Activated CD4-positive, alpha-beta T cell treated with anti-CD3 and anti-CD28 coated beads, Interleukin-2, amount 10 ng/mL, durations not matched to agents 7 days and 5 days (primary cell): ENCODE data around the gene COL13A1. TPM values are rescaled to one million over a fixed set of nuclear protein-coding genes. Genes with fewer than 3 reads are reported as not detected.

Experiments used
- CTCF ChIA-PET: fragments of 350-600 bp; sonication (Branson Sonifier 250); formaldehyde crosslinking; loops from one replicate; lab custom pipeline; 2021; ENCODE audit warnings: antibody characterized with exemption; lab: Charles Lee
- POLR2A ChIA-PET: fragments of 350-600 bp; sonication (Branson Sonifier 250); formaldehyde crosslinking; loops from one replicate; lab custom pipeline; 2021; ENCODE audit warnings: antibody characterized with exemption; lab: Charles Lee
- DNase-seq: peaks from one replicate; pipeline ENCODE4 v3.0.0-alpha.2; 2020
- H3K27ac Mint-ChIP-seq: one replicate; pipeline ENCODE4 v1.8.0; 2021; ENCODE audit warnings: mild to moderate bottlenecking, moderate library complexity, mixed read lengths
- H3K27me3 Mint-ChIP-seq: one replicate; pipeline ENCODE4 v1.8.0; 2021; ENCODE audit warnings: mixed read lengths
- H3K36me3 Mint-ChIP-seq: one replicate; pipeline ENCODE4 v1.8.0; 2021; ENCODE audit warnings: low read depth, mixed read lengths
- H3K4me1 Mint-ChIP-seq: one replicate; pipeline ENCODE4 v1.8.0; 2021; ENCODE audit warnings: mixed read lengths
- H3K4me3 Mint-ChIP-seq: one replicate; pipeline ENCODE4 v1.8.0; 2021; ENCODE audit warnings: mild to moderate bottlenecking, moderate library complexity, mixed read lengths
- H3K9me3 Mint-ChIP-seq: one replicate; pipeline ENCODE4 v1.8.0; 2021; ENCODE audit warnings: mixed read lengths
- total RNA-seq, 2 experiments: library from RNA; stranded (reverse); gene quantifications; one replicate each; pipeline ENCODE4 v1.2.3, GENCODE V29; 2021

COL13A1 gene
- not detected for total RNA-seq

DNA sequence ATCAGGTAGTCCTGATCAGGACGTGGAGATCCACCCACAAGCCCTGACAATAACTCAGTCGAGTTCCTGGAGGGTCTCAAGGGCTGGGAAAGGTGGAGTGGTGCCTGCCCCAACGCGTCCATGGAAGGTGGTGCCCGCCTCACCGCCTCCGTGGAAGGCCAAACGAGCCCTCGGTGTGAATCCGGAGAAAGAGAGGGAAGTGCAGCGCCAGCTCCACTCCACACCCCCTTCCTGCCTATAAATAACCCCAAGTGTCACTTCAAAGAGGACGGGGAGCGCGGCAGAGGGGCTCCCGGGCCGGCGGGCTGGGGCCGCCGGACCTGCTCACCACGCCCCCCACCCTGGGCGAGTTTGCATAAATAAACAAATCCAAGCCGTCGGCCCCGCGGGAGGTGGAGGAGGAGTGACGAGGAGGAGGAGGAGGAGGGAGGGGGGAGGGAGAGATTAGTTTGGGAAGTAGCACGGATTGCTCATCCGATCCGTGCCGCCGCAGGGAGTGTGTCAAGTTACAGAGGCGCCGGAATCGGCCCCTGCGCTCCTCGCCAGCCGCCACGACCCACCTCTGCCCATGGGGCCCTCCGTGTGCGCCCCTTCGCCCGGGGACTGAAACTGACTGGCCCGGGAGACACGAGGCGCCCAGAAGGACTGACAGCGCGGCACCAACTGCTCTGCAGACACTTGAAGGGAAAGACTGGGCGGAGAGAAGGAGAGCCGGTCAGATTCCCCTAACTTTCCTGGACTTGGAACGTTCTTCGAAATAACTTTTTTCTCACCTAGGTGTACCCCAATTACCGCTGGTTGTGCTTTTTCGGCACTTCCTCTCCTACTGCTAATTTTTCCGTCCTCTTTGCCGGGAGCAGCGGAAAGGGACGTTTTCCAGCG, at the start of gene COL13A1:
Gene COL13A1 (plus strand): TSS at position 473 of the 882 bp plus-strand sequence. CDS start 518 bp downstream, outside the sequence.
- CTCF ChIA-PET = interaction anchor here (0.8 kb wide), 1 partner anchor 14 kb away, joined by 4 read pairs; no protein-coding TSS in a partner anchor
- Mint-ChIP-seq H3K4me1 (peaks cover 6% of the 10 kb centered on the region), H3K27ac (no peak within 1 kb of the TSS), H3K9me3 (no peaks in the 10 kb centered on the region), H3K36me3 (no peaks in the 10 kb centered on the region), H3K4me3 (no peak within 1 kb of the TSS), H3K27me3 (peaks cover 42% of the 10 kb centered on the region)
- POLR2A ChIA-PET = no interaction called here
- no peak for DNase-seq

DNA sequence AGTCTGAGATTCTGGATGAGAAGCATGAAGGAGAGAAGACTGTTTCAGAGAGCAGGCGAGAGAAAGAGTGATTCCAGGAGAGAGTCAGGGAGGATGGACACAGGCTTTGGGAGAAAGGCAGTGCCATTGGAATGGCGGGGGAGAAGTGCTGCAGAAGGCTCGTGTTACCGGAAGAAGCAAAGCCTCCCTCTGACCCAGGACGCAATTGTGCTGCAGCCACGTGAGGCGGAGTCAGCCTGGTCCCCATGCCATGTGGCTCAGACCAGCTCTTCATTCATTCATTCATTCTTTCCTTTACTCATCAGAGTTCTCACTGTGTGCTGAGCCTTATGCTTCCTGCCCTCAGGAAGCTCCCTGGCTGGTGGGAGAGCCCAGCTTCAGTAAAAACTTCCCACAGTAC, 49.2 kb upstream of the COL13A1 start:
- POLR2A ChIA-PET = no interaction called here
- Mint-ChIP-seq H3K4me1 (no peaks in the 10 kb centered on the region), H3K4me3 (no peak overlapping the region), H3K9me3 (no peaks in the 10 kb centered on the region), H3K27me3 (peaks cover 14% of the 10 kb centered on the region), H3K27ac (no peak overlapping the region), H3K36me3 (no peaks in the 10 kb centered on the region)
- CTCF ChIA-PET = interaction anchor here (0.6 kb wide), 1 partner anchor 216 kb away, joined by 3 read pairs; no protein-coding TSS in a partner anchor
- DNase-seq = no peak

DNA sequence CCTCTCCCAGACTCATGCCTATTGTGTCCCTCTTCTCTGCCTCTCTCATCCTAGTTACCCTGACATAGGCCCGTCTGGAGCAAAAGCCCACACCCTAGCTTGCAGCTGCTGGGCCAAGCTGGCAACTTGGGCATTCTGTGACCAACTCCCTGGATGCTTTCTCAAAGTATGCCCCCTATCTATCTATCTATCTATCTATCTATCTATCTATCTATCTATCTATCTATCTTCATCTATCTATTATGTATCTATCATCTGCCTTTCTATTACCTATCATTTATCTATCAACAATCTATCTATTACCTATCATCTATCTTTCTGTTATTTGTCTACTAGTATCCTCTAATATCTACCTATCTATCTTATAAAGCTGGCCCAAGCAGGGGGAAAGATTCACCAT, 45.4 kb upstream of the COL13A1 start:
- H3K9me3 Mint-ChIP-seq = no peaks in the 10 kb centered on the region
- POLR2A ChIA-PET = no interaction called here
- no peak overlapping the region for H3K27ac Mint-ChIP-seq
- CTCF ChIA-PET = no interaction called here
- no peaks in the 10 kb centered on the region for H3K36me3 Mint-ChIP-seq
- no peak for DNase-seq
- H3K4me3 Mint-ChIP-seq = no peak overlapping the region
- H3K4me1 Mint-ChIP-seq = no peaks in the 10 kb centered on the region
- peaks cover 7% of the 10 kb centered on the region for H3K27me3 Mint-ChIP-seq

DNA sequence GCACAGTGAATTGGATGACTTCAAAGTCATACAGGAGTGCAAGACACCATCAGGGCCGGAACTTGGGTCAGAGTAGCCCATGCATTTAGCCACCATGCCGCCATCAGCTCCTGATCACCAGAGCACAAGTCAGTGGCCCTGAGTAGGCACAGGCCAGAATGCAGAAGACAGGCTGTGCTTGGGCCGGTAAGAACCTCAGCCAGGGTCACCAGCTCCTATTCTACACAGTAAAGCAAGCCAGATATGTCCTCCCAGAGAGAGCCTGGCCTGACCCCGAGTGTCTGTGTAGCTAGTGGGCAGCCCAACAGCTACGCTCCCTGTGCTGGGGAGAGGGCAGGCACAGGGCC, 44.5 kb upstream of the COL13A1 start:
- CTCF ChIA-PET = interaction anchor here (0.9 to 1.5 kb wide), 4 partner anchors 12 to 40 kb away, joined by 3 read pairs; no protein-coding TSS in a partner anchor
- H3K4me3 Mint-ChIP-seq = no peak overlapping the region
- POLR2A ChIA-PET = no interaction called here
- no peak for DNase-seq
- H3K27ac Mint-ChIP-seq = no peak overlapping the region
- H3K4me1 Mint-ChIP-seq = no peaks in the 10 kb centered on the region
- H3K9me3 Mint-ChIP-seq = no peaks in the 10 kb centered on the region
- peaks cover 4% of the 10 kb centered on the region for H3K27me3 Mint-ChIP-seq
- H3K36me3 Mint-ChIP-seq = no peaks in the 10 kb centered on the region

DNA sequence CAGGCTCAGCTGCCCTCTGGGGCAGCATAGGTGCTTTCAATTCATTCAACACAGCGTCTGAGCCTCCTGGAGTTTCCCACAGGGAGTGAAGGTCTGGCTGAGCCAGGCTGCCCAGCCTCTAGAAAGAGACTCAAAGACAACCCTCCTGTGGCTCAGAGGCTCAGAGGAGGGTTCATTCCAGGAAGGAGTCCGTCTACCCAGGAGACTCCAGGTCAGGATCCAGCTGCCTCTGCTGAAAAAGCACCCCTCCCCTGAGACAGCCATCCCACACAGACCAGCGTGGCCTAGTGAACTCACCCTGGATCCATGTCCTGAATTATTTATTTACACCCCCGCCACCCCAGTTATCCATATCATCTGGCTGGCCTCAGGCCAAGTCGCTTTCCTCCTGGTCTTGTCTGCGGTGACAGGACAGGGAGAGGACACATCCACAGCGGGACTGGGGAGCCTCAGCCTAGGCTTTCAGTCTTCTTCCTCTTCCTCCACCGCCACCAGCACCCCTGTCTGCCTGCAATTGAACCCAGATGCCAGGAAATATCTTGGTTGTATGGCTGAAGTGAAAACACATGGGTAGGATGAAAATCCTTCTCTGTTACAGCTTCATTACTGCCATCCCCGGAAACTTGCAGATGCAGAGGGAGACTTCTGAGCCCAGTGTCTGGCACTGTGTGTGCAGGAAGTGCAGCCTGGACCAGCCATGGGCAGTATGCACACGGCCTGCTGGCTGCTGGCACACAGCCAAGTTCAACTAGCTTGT, 44.0 kb upstream of the COL13A1 start:
- ChIA-PET CTCF (interaction anchor here (0.6 to 1.5 kb wide), 5 partner anchors 11 to 368 kb away, joined by 3 read pairs; no protein-coding TSS in a partner anchor), POLR2A (no interaction called here)
- H3K36me3 Mint-ChIP-seq = no peaks in the 10 kb centered on the region
- H3K27me3 Mint-ChIP-seq = peaks cover 4% of the 10 kb centered on the region
- no peaks in the 10 kb centered on the region for H3K4me1 Mint-ChIP-seq
- H3K9me3 Mint-ChIP-seq = no peaks in the 10 kb centered on the region
- DNase-seq = no peak
- no peak overlapping the region for H3K4me3 Mint-ChIP-seq
- H3K27ac Mint-ChIP-seq = no peak overlapping the region

DNA sequence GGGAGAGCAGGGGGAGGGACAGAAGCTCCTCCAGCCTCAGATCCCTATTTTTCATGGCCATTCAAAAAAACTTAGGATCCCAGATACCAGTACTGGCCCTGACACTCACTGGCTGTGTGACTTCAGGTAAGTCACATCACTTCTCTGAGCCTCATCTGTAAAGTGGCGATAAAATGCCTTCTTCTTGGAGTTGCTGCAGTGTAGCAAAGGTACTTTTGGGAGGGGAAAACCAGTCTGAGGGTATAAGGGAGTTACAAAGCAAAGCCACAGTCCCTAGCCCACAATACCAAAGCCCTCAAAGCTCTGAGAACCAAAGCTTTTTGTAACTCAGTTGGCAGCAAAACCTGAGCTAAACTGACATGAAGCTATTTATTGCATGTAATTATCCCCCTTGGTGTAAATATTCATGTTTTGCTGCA, 43.4 kb upstream of the COL13A1 start:
- H3K4me1 Mint-ChIP-seq = no peaks in the 10 kb centered on the region
- H3K9me3 Mint-ChIP-seq = no peaks in the 10 kb centered on the region
- ChIA-PET POLR2A (no interaction called here), CTCF (interaction anchor here (1.2 to 1.5 kb wide), 2 partner anchors 10 to 28 kb away, joined by 3 read pairs; no protein-coding TSS in a partner anchor)
- H3K27me3 Mint-ChIP-seq = peaks cover 4% of the 10 kb centered on the region
- no peak overlapping the region for H3K27ac Mint-ChIP-seq
- no peak for DNase-seq
- no peak overlapping the region for H3K4me3 Mint-ChIP-seq
- H3K36me3 Mint-ChIP-seq = no peaks in the 10 kb centered on the region

DNA sequence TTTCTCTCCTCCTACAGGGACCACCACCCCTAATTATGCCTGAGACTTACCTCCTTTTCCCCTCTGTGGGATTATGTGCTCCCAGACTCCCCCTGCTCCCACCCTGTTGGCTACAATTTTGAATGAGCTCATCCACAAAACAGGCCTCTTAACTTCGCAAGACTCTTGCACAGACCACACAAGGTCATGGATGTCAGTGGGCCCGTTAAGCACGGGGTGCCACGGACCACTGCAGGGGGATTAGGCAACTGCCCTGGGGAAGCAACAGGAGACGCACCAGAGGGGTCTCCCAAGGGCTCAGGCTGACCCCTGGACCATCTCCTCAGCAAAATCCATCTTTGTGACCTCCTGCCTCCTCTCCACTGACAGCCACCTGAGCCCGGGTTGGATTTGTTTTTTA, 42.1 kb upstream of the COL13A1 start:
- POLR2A ChIA-PET = no interaction called here
- no peaks in the 10 kb centered on the region for H3K4me1 Mint-ChIP-seq
- H3K27ac Mint-ChIP-seq = no peak overlapping the region
- no peak for DNase-seq
- H3K27me3 Mint-ChIP-seq = peaks cover 2% of the 10 kb centered on the region
- H3K36me3 Mint-ChIP-seq = no peaks in the 10 kb centered on the region
- CTCF ChIA-PET = no interaction called here
- no peak overlapping the region for H3K4me3 Mint-ChIP-seq
- no peaks in the 10 kb centered on the region for H3K9me3 Mint-ChIP-seq

DNA sequence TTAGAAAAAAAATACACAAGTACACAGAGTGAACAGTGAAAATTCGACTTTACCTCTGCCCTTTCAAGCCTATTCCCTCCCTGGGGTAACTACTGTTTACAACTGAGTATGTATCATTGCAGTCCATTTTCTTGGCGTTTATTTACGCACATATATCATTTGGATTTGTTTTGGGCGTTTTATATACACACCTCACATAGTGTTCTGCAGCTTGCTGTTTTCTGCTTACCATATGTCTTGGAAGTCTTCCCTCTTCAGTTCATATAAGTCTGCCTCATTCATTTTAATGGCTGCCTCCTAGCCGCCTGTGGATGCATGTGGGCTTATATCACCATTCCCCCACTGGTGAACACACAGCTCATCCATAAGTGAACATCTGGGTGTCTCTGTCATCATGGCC, 41.6 kb upstream of the COL13A1 start:
- Mint-ChIP-seq H3K4me1 (no peaks in the 10 kb centered on the region), H3K27ac (no peak overlapping the region), H3K4me3 (no peak overlapping the region), H3K9me3 (no peaks in the 10 kb centered on the region), H3K27me3 (peaks cover 2% of the 10 kb centered on the region), H3K36me3 (no peaks in the 10 kb centered on the region)
- POLR2A ChIA-PET = no interaction called here
- no peak for DNase-seq
- CTCF ChIA-PET = no interaction called here

DNA sequence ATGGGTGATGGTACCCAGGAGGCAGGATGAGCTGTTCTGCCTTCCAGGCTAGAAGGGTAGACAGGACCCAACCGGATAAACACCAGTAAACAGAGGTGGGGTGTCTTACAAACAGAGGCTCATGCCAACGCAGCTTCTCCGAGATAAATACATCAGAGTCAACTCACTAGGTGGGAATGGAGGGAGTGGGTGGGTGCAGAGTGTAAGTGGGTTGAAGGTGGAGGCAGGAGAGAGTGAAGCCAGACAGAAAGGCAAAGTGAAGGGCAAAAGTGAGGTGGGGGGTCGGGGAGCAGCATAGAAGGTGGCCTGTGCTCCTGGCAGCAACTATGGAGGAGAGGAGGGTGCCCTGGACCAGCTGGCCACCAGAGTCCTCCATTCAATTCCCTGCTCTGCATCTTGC, 40.4 kb upstream of the COL13A1 start:
- H3K27ac Mint-ChIP-seq = no peak overlapping the region
- peaks cover 2% of the 10 kb centered on the region for H3K27me3 Mint-ChIP-seq
- no peak for DNase-seq
- H3K4me3 Mint-ChIP-seq = no peak overlapping the region
- no peaks in the 10 kb centered on the region for H3K36me3 Mint-ChIP-seq
- POLR2A ChIA-PET = no interaction called here
- no peaks in the 10 kb centered on the region for H3K4me1 Mint-ChIP-seq
- CTCF ChIA-PET = interaction anchor here (1.0 kb wide), 1 partner anchor 11 kb away, joined by 3 read pairs; no protein-coding TSS in a partner anchor
- no peaks in the 10 kb centered on the region for H3K9me3 Mint-ChIP-seq

DNA sequence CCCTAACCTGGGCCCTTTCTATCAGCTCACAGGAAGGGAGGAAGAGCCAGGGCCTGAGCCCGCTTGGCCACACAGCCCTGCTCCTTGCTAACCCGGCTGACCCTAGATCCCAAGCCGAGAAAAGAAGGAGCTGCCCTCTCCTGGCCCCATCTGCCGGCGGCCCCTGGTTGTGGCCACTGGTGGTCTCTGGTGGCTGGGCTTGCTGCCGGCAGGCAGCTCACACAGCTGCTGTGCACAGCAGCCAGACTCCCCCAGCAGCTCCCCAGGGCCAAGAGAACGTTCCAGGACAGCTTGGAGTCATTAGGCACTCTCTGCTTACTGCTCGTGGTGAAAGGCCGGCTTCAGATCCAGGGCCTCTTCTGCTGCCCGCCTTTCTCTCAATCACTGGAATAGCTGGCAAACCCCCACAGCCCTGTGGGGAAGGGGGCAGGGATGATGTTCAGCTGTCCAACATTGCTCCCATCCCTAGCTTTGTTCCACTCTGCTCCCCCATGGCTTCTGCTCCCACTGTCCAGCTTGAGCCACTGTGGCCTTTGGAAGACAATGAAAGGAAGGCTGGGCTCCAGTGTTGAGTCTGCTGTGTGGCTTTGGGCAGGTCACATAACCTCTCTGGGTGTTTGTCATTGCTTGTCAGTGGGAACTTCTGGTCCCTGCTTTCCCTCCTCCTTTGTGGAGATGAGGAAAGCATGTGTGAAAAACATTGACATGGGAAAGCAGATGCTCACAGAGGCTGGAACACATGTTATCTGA, 35.4 kb upstream of the COL13A1 start:
- no peaks in the 10 kb centered on the region for H3K36me3 Mint-ChIP-seq
- POLR2A ChIA-PET = no interaction called here

DNA sequence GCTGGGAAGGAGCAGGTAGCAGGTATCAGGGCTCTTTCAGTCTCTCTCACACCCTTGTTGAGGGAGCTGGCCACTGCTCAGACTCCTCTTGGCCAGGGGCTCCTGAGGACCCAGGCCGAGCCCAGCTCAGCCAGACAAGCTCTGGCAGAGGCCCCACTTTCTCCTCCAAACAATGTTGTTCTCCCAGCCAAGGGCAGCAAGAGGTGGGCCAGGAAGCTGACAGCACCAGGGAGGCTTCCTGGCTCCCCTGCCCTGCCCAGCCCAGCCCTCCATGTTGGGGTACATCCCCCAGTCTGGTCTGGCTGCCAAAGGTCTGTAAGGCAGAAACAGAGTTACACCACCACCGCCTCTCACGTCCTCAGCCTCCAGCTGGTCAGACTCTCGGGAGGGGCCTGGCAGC, 33.9 kb upstream of the COL13A1 start:
- Mint-ChIP-seq H3K4me1 (no peaks in the 10 kb centered on the region), H3K27me3 (peaks cover 2% of the 10 kb centered on the region), H3K4me3 (no peak overlapping the region), H3K9me3 (no peaks in the 10 kb centered on the region), H3K36me3 (no peaks in the 10 kb centered on the region), H3K27ac (no peak overlapping the region)
- ChIA-PET CTCF (interaction anchor here (1.0 to 1.4 kb wide), 2 partner anchors 34 to 36 kb away, joined by 3 to 4 read pairs; no protein-coding TSS in a partner anchor), POLR2A (no interaction called here)
- DNase-seq = no peak

More for the DNA sequence above, 35.4 kb upstream of the COL13A1 start:
- no peaks in the 10 kb centered on the region for H3K9me3 Mint-ChIP-seq
- H3K27ac Mint-ChIP-seq = no peak overlapping the region
- peaks cover 2% of the 10 kb centered on the region for H3K27me3 Mint-ChIP-seq
- H3K4me1 Mint-ChIP-seq = no peaks in the 10 kb centered on the region
- CTCF ChIA-PET = no interaction called here
- DNase-seq = no peak
- H3K4me3 Mint-ChIP-seq = no peak overlapping the region

DNA sequence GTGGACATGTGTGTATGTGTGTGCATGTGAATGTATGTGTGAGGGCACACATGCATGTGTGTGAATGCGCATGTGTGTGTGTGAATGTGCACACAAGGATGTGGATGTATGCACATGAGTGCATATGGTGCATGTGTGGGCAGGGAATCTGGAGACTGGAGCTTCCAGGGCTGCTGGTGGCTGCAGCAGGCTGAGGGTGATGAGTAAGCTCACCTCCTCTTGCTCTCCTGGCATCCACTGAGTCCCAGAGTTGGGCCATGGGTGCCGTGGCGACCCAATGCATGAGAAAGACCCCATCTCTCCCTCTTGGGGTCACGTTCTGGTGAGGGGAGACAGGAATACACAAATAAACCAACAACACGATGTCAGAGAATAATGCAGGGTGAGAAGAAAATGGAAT, 33.3 kb upstream of the COL13A1 start:
- no peak overlapping the region for H3K27ac Mint-ChIP-seq
- DNase-seq = no peak
- no peaks in the 10 kb centered on the region for H3K36me3 Mint-ChIP-seq
- no peaks in the 10 kb centered on the region for H3K4me1 Mint-ChIP-seq
- peaks cover 2% of the 10 kb centered on the region for H3K27me3 Mint-ChIP-seq
- CTCF ChIA-PET = interaction anchor here (1.1 to 1.4 kb wide), 2 partner anchors 11 to 37 kb away, joined by 3 to 4 read pairs; no protein-coding TSS in a partner anchor
- peaks cover 1% of the 10 kb centered on the region for H3K9me3 Mint-ChIP-seq
- POLR2A ChIA-PET = no interaction called here
- no peak overlapping the region for H3K4me3 Mint-ChIP-seq
